NCI-H1092 treated with DMSO at 0.1 percent for 48 hours (cell line): ENCODE results near the gene OOSP4B.
"Not testable (repeated sequence)": the region's sequence is repeated elsewhere in the genome, so short reads cannot be mapped to it uniquely, and the experiment has no call there.

Source experiments
- DNase-seq: peaks from one replicate; lab custom pipeline; 2025; lab: John Stamatoyannopoulos, UW

Gene OOSP4B

GRCh38 chr11:60016881-60017280, at the start of gene OOSP4B:
Gene OOSP4B, plus strand, starts transcription at chr11:60017181.
- DNase-seq = no peak

DNA sequence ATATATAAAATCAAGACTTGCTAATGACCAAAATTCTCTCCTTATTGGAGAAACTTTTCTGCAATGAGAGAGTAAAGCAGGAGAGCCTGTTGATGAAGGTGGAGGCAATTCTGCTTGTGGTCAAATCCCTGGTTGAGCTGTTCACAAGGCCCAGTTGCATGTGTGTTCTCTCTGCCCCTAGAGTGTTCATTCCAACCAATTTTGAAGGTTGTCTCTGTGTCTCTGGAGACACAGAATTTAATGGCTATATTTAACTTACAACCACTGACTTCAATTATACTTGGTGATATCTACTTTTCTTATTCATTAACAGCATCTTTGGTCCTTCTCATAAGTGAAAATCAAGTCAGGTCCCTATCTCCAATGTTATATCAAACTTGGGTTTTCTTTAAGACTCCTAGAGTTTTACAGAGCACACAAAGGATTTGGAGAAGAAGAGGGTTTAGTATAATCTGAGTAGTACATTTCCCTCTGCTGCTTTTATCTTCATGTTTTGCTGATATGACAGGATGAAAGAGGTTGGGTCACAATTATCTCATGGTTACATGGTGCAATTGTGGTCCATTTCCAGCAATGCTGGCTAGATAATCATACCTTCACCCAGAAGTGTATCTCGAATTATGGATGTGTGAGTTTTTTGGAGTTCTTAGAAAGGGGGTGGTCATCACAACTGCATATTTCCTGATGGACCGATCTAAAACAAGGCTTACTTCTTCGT, 49.1 kb upstream of the OOSP4B start:
- no peak for DNase-seq

GRCh38 chr11:59968395-59968783, 48.6 kb upstream of the OOSP4B start:
- no peak for DNase-seq

DNA sequence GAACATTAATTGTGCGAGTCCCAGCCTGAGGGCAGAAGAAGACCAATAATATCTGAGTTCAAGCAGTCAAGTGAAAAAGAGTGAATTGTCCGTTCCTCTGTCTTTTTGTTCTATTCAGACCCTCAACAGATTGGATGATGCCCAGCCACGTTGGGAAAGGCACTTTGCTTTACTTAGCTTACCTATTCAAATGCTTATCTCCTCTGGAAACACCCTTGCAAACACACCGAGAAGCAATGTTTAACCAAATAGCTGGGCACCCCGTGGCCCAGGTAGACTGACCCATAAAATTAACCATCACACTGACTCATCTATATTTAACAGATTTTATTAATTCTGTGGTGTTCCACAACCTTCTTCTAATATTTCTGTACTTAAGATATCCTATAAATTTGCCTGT, 43.9 kb upstream of the OOSP4B start:
- DNase-seq = no peak

DNA sequence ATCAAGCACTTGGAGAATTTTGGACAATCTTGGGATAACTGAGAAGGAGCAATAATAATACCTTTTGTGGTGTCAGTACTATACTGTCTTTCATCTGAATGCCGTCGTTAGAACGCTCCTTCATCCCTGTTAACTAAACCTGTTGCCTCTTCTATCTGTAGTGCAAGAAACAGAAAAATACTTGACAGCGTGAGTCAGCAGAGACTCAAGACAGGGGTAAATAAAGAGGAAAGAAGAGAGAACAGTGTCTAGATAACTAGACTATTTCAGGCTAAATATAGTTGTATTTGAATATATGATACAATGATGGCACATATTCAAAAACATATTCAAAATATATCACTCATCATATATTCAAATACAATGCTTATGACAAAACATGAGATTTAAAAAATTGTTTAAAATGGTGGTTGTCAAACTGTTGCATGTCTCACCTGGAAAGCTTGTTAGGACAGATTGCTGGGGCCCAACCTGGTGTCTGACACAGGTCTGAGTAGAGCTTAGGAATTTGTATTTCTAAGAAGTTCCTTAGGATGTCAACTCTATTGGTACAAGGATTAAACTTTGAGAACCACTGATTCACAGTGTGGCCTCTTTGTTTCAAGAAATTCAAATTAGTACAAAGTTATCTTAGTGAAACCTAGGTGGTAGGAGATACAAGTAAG, 35.7 kb upstream of the OOSP4B start:
- no peak for DNase-seq

DNA sequence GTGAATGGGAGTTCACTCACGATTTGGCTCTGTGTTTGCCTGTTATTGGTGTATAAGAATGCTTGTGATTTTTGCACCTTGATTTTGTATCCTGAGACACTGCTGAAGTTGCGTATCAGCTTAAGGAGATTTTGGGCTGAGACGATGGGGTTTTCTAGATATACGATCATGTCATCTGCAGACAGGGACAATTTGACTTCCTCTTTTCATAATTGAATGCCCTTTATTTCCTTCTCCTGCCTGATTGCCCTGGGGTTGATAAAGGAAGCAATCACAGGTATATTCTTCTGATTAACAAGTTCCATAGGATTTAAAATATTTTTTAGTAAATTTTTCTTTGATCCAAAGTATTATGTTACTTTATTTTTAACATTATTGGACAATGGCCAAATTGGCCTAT, 34.9 kb upstream of the OOSP4B start:
- DNase-seq = not testable (repeated sequence)

DNA sequence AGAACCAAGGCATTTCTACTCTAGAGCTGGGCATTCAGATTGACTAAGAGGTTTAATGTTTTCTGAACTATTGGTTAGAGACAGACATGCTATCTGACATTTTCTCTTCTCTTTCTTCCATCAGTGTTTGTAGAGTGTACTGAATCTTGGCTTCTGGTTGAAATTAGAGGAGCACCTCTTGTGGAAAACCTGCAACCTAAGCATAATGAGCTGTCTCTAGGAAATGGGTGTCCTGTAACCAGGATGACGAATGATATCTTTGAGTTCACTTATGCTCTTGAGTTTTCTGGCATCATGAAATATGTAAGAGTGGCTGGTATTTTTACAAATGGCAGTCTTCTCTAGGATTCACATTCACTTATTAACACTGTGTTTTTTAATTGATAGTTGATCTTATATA, 33.8 kb upstream of the OOSP4B start:
- no peak for DNase-seq

- no peak for DNase-seq
These were observed 32.6 kb upstream of the OOSP4B start for GRCh38 chr11:59984368-59984767.

DNA sequence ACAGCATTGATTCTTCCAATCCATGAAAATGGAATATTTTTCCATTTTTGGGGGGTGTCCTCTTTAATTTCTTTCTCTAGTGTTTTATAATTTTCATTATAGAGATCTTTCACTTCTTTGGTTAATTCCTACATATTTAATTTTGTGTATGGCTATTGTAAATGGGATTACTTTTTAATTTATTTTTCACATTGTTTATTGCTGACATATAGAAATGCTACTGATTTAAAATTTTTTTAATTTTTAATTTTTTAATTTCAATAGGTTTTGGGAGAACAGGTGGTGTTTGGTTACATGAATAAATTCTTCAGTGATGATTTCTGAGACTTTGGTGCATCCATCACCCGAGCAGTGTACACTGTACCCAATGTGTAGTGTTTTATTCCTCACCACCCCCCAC, 26.6 kb upstream of the OOSP4B start:
- DNase-seq = no peak

- DNase-seq = no peak
These were observed 24.6 kb upstream of the OOSP4B start for GRCh38 chr11:59992425-59992824.

- no peak for DNase-seq
These were observed 19.2 kb upstream of the OOSP4B start for GRCh38 chr11:59997800-59998199.

DNA sequence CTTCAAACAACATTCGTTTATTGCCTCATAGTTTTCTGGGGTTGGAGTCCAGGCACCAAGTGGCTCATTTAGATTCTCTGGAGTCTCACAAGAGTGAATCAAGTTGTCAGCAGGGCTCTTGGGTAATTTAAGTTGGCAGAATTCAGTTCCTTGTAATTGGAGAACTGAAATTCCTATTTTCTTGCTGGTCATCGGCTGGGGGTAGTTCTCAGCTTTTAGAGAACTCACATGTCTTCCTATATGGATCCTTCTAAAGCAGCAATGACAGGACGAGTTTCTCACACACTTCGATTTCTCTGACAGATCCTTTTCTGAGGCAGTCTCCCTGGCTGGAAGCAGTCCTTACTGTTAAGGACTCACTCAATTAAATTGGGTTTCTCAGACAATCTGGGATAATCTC, 17.3 kb upstream of the OOSP4B start:
- no peak for DNase-seq

DNA sequence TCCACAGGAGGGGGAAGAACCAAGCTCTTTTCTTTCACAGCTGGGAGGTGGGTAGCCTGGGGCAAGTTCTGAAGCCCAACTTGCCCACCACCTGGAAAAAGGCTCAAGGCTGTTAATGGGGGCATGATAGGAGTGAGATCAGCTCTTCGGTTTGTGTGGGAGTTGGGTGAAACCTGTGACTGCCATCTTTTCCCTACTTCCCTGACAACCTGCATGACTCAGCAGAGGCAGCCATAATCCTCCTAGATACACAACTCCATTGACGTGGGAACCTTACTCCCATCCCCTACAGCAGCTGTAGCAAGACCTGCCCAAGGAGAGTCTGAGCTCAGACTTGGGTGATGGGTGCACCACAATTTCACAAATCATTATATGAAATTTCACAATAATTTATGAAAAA, 13.3 kb upstream of the OOSP4B start:
- no peak for DNase-seq

- DNase-seq = no peak
These were observed 11.6 kb upstream of the OOSP4B start for GRCh38 chr11:60005360-60005759.

GRCh38 chr11:60018058-60018457, 1.1 kb downstream of the OOSP4B start:
- no peak for DNase-seq

- DNase-seq = not testable (repeated sequence)
These were observed 3.4 kb downstream of the OOSP4B start for GRCh38 chr11:60020376-60020775.

- DNase-seq = no peak
These were observed 12.1 kb downstream of the OOSP4B start for GRCh38 chr11:60029015-60029632.

- no peak for DNase-seq
These were observed 23.1 kb downstream of the OOSP4B start, which contains the start of gene OOSP2 for GRCh38 chr11:60040109-60040508. Gene OOSP2, plus strand, starts transcription at chr11:60040409. Its CDS starts 51 bp downstream, at chr11:60040460.

GRCh38 chr11:60050422-60050821, 33.4 kb downstream of the OOSP4B start:
- not testable (repeated sequence) for DNase-seq

DNA sequence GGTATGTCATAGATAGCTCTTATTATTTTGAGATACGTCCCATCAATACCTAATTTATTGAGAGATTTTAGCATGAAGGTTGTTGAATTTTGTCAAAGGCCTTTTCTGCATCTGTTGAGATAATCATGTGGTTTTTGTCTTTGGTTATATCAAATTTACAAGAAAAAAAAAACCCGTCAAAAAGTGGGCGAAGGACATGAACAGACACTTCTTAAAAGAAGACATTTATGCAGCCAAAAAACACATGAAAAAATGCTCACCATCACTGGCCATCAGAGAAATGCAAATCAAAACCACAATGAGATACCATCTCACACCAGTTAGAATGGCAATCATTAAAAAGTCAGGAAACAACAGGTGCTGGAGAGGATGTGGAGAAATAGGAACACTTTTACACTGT, 33.9 kb downstream of the OOSP4B start:
- not testable (repeated sequence) for DNase-seq

DNA sequence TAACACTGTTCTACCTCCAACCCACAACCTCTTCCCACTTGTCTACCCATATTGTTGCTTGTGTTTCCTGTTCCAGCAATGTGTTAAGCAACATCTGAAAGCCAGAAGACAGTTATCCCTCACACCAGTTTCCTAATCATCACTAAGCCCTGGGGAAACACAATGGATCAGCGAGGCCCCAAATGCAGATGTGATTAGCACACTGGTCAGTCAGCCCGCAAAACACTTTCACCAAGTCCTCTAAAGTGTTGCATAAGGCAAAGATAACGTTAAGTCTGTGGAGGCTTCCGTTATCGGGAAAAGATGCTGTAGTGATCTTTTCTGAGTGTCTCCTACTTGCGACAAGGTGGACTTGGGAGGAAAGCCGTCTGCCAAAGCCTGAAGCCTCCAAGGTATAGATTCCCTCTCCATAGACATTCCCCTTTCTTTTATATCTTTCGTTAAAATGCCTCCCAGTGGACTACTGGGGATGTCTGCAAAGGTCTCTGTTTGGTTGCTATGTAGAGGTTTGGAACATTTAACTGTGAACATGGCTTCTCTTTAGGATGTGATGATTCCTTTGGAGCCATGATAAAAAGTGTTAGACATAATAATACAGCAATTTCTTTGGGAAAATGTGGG, 39.5 kb downstream of the OOSP4B start, which contains the start of gene MS4A3:
Gene MS4A3 (plus strand): TSS at position 317 of the 621 bp plus-strand sequence. CDS start 4,496 bp downstream, outside the sequence.
- no peak for DNase-seq

GRCh38 chr11:60059052-60059451, 42.1 kb downstream of the OOSP4B start:
- no peak for DNase-seq
